GM18507 (cell line): Measurements from ENCODE around the gene MMP28.
"Not testable (repeated sequence)": the region's sequence is repeated elsewhere in the genome, so short reads cannot be mapped to it uniquely, and the experiment has no call there.

ENCODE experiments used
- DNase-seq: peaks from one replicate; pipeline ENCODE4 v3.0.0; 2011; ENCODE audit warnings: low read depth; ENCODE audit not compliant: insufficient read length; ENCODE audit errors: extremely low spot score
- FAIRE-seq: peaks from 2 replicates; lab custom pipeline; 2011; peaks lifted over from hg19 to GRCh38; lab: Jason Lieb, UNC

MMP28 gene

DNA sequence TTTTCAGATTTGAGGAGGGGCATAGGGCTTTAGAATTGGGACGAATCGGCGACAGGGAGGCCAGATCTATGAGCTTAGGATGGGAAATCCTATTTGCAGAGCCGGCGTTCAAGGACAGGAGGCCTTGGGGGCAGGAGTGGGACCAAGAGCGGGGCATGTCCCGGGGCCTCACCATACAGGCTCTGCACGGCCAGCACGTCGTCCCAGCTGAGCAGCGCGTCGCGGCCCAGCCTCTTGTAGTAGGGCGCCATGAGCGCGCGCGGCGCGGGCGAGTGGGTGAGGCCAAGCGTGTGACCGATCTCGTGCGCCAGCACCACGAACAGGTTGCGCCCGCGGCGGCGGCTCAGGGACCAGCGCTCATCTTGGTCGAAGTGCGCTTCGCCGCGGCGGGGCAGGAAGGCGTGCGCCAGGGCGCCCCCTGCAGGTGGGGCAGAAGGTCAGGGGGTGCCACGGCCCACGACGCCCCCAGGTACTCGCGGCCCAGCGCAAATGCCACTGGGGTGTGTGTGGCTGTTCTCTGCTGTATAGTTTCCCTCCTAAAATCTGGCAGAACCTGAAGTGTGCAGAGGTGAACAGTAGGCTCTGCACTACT is 25.4 kb downstream of the MMP28 start:
- DNase-seq (no peak), FAIRE-seq (no peak)

DNA sequence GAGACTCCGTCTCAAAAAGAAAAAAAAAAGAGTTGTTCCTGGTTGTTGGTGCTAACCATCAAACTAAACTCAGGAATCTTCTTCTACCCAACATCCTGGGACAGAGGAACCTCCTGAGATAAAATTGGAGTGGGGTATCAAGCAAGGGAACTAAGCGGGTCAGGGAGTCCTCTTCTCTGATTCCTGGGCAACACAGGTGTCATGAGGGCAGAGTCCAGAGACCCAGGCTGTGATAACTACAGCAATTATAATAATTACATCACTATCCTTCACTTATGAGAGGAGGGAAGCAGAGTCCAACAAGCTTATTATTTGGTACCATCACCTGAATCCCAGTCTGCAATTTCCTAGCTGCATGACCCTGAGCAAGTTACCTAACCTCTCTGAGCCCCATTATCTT is 26.6 kb downstream of the MMP28 start:
- FAIRE-seq: no peak
- no peak for DNase-seq

DNA sequence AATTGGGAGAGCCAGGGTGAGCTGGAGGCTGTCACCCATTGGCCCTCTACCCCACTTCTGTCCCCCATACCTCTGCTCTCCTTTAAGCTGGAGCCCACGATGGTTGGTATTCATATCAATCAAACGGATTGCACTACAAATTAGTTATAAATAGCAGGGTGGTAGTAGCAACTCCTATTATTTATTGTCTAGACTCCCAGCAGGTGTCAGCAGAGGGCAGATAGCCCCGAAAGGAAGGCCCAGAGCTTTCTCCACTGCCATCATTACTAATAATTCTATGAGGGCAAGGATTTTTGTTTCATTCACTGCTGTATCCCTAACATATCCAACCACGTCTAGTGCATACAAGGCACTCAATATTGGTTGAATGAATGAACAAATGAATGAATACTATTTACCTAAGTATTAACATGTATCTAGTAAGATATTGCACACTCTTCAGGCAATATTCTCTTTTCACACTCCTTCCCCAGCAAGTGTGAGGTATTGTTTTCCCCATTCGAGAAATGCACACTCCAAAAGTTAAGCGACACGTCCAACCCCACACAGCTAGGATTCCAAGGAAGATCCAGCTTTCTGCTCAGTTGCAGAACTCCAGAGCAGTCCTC is 28.4 kb downstream of the MMP28 start:
- FAIRE-seq: no peak
- DNase-seq: peak; percentile 18

DNA sequence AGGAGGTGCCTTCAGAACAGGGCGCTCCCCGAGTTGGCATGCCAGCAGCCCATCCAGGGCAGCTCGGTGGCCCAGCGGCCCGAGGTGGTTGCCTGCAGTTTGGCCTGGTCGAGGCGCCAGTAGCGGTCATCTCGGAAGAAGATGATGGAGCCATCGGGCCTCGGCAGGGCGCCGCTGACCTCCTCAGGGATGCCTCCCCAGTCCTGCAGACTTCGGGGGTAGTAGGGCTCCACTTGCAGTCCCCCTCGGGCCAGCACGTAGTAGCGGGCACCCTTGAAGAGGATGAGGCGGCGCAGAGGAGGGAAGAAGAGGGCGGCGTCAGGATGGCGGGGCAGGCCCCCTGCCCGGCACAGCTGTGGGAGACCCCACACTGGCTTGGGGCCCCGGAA is 29.0 kb downstream of the MMP28 start:
- DNase-seq (no peak), FAIRE-seq (no peak)

DNA sequence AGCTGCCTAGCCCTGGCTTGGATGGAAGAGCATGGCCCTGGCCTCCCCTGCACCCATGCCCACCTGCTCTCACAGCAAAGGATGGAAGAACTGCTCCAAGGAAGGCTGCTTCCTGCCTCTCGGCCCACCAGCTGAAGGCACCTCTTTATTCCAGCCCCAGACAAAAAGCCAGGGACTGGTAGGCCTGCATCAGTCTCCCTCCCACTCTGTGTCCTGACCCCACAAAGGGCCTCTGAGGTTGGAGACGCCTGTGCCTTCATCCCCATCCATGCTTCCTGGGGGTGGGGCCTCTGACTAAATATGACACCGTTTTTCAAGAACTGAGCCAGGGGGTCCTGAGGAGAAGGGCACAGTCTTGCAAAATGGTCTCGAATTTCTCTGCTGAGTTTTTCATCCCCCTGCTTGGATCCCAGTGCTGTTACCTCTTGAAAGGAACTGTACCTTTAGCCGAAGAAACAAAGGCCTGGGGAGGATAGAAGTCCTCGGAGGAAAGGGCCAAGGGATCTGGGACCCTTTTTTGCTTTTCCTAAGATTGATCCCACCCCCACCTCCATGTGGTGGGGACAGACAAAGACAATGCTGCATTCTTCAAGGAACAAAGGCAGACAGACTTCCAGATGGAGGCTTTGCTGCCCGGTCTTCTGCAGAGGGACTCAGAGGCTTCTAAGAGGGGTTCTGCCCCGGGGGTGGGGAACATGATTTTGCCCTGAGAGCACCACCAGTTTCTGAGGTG is 29.5 kb downstream of the MMP28 start:
- FAIRE-seq: no peak
- DNase-seq: no peak

DNA sequence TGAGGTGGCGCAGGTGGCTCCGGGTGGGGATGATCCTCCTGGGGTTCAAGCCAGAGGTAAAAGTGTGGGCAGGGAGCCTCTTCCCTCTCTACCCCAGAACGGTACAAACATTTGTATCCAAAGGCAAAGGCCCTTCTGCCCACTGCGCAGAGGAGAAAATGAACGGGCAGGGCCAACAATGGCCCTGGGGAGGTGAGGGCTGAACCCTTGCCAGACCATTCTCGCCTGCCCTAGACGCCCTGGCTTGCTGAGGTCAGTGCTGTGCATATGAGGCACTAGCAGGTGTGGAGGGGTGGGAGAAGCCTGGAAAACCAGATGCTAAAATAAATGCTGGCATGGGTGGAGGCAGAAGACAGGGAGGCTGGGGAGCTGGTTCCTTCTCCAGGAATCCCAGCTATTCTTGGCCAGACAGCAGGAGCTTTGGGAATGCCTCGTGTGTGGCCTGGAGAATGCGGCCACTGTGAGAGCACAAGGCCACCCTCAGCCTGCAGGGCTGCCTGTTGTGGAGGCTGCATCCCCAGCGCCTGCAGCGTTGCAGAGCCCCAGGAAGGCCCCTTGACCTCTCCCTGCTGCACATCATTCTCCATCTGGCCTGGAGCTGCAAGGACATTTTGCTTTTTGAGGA is 30.2 kb downstream of the MMP28 start:
- DNase-seq (no peak), FAIRE-seq (no peak)

DNA sequence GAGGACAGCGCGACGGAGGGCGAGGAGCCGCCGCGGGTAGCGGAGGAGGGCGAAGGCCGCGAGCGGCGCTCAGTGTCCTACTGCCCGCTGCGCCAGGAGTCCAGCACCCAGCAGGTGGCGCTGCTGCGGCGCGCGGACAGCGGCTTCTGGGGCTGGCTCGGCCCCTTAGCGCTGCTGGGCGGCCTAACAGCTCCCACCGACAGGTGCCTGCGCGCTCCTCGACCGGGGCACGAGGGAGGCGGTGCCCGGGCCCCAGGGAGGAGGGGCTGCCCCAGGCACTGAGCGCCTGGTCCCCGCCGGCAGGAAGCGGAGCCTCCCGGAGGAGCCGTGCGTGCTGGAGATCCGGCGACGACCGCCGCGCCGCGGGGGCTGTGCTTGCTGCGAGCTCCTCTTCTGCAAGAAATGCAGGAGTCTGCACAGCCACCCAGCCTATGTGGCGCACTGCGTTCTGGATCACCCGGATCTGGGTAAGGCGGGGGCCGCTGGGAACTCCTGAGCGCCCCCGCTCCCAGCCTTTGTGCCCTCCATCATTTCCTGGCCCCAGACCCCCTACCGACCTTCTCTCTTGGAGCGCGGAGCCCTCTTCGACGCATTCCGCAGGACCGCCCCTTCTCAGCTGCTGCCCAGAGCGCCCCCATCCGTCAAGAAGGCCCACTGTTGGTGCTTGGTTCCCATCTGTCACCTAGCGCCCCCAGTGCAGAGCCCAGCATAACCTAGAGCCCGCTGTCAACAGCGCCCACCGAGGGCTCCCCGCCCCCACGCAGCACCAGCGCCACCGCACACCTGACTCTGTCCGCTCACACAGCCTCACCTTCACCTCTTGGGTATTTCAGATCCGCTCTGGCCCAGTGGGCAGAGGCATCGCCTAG is 31.1 kb downstream of the MMP28 start:
- FAIRE-seq (no peak), DNase-seq (peak; percentile 91)

DNA sequence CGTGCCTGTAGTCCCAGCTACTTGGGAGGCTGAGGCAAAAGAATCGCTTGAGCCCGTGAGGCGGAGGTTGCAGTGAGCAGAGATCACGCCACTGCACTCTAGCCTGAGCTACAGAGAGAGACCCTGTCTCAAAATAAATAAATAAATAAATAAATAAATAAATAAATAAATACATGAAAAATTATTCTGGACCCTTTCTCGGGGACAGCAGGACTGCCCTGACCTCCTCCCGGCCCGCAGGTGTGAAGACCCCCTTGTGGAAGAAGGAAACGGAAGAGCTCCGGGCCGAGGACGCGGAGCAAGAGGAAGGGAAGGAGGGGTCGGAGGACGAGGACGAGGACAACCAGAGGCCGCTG is 31.7 kb downstream of the MMP28 start:
- DNase-seq (no peak), FAIRE-seq (no peak)

DNA sequence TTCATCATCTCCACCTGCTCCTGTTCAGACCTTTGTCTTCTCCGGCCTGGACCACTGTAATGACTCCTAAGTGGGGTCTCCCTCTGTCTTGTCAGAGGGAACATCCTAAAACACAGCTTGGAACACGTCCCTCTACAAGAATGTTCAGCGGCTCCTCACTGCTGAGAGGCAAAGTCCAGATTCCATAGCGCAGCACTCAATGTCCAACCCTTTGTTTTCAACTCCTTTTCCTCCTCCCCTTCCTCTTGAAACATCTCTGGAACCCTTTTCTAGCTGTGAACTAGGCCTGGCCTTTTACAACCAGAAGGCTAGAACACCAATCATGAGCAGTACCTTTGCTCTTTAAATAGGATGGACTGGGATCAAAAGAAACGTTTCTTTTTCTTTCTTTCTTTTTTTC is 33.8 kb downstream of the MMP28 start:
- no peak for FAIRE-seq
- no peak for DNase-seq

DNA sequence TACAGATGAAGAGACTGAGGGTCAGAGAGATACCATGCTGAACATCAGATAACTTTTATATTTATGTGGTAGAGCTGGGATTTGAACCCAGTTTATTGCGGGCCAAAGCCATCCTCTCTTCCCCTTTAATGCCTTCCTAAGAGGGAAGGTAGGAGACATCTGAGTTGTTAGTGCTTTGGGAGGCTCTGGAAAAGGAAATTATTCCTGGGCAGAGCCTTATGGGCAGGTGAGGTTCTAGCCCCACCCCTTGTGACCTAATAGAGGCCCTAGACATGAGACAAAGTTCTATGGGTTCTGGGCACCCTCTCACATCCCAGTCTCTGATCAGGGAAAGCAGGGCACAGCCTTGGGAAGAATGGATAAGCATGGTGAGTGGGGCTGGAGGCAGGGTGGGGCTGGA is 34.9 kb downstream of the MMP28 start, which contains the start of gene C17orf50:
C17orf50 (plus strand) TSS at position 301 of the 400 bp plus-strand sequence; CDS start at position 356, 55 bp downstream.
- FAIRE-seq: no peak
- DNase-seq: no peak

DNA sequence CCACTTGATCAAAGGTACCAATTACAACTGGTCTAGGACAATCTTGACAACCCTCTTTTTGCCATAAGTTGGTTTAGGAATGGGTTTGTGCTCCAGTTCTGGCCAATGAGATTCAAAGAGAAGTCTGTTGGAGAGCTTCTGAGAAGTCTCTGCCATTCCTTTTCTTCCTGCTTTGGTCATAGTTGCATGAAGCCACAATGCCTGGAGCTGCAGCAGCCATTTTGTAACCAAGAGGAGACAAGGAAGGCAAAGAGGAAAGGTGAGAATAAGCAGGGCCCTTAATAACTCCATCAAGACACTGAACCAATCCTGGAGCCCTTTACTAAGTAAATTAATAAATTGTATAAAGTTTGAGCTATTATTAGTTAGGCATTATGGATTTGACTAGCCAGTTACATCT is 38.2 kb downstream of the MMP28 start:
- FAIRE-seq (no peak), DNase-seq (no peak)

DNA sequence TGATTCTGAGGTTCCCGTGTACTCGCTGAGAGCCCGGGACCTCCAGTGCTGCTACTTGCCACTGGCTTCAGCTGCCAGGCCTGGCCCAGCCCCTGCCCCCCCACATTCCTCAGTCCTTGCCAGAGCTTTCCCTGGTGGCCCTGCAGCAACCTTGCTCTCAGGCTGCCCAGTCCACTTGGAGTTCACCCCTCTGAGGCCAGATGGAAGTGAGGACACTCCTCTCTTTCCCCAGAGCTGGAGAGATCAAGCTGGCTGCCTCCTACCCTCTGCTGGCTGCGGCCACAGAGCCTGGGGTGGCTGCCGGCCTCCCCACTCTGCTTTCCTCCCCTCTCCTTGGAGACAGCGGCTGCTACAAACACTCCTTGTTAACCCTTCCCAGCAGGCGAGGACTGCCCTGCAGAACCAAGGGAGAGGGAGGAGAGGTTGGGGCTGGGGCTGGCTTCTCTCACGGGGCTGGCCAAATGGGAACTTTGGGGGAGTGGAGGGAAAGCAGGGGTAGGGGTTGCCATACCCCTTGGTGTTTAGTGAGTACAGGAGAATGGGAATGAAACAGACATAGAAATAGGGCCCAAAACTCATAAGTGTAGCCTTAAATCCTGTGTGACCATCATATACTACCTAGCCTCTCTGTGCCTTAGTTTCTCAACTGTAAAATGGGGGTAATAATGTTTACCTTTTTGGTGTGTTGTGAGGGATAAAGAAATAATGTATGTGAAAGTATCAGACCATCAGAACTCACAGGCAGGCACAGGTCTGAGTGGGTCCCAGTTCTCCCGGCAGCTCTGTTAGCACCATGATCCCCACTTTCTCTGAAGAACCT is 42.3 kb downstream of the MMP28 start, which contains the start of gene GAS2L2:
GAS2L2 (minus strand) TSS at position 295 of the 820 bp plus-strand sequence. CDS start 389 bp downstream, outside the sequence.
- no peak for FAIRE-seq

DNA sequence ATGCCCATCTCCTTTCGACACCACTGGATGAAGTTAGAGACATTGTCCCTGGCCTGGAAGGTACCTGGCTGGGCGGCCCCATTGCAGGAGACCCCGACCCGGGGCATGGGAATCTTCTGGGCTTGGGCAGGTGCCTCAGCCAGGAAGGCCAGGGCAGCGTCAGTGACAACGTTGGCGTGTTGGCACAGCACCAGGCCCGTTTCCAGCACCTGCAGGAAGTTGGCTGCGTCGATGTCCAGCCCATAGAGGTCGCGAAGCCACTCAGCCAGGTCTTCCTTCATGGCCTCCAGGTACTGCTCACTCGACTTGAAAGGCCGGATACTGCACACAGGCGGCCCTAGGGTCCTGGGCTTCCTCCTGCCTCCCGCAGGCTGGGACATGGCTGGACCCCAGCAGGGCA is 43.0 kb downstream of the MMP28 start:
- FAIRE-seq (no peak), DNase-seq (no peak)

More for the DNA sequence above, 42.3 kb downstream of the MMP28 start, which contains the start of gene GAS2L2:
- no peak for DNase-seq

DNA sequence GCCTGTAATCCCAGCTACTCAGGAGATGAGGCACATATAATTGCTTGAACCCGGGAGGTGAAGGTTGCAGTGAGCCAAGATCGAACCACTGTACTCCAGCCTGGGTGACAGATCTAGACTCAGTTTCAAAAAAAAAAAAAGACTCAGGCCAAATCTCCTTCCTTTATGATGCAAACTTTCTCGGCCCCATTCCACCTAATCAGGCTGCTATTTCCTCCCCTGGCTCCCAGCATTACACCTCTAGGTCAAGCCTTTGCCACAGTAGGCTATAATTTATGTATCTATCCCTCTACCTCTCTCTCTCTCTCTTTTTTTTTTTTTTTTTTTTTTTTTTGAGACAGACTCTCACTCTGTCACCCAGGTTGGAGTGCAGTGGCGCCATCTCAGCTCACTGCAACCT is 43.9 kb downstream of the MMP28 start:
- DNase-seq, FAIRE-seq: not testable (repeated sequence)

DNA sequence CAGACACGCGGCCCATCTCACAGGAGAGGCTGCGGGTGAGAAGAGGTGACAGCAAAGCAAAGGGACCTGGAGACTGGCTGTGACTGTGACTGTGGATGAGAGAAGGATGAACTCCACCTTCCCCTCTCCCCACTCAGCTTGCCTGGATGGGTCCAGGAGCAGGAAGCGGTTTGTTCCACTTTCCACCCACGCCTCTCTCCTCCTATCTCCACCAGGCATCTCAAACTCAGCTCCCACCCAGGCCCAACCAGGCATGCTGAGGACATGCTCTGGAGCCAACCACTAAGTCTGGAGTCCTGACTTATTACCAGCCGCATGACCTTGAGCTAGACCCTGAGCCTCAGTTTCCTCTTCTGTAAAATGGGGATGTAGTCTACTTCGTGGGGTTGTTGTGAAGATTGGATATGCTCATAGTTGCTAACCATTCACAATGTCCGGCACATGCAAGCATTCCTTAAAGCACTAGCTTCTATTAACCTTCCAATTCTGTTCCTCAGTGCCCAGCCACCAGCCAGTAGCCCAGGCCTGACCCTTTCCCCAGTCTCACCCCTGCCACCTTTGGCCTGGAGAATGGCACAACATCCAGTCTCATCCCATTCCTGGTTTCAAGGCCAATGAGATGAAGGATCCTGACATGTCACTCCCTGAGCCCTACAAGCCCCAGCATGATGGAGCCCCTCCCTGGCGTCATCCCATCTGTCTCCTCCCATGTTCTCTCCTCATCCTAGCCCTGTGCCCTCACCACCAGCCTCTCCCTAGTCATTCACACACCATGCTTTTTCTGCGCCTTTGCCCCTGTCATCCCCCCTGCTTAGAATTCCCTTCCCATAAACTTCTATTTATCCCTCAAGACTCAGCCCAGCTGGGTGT is 44.7 kb downstream of the MMP28 start:
- DNase-seq (no peak), FAIRE-seq (no peak)

DNA sequence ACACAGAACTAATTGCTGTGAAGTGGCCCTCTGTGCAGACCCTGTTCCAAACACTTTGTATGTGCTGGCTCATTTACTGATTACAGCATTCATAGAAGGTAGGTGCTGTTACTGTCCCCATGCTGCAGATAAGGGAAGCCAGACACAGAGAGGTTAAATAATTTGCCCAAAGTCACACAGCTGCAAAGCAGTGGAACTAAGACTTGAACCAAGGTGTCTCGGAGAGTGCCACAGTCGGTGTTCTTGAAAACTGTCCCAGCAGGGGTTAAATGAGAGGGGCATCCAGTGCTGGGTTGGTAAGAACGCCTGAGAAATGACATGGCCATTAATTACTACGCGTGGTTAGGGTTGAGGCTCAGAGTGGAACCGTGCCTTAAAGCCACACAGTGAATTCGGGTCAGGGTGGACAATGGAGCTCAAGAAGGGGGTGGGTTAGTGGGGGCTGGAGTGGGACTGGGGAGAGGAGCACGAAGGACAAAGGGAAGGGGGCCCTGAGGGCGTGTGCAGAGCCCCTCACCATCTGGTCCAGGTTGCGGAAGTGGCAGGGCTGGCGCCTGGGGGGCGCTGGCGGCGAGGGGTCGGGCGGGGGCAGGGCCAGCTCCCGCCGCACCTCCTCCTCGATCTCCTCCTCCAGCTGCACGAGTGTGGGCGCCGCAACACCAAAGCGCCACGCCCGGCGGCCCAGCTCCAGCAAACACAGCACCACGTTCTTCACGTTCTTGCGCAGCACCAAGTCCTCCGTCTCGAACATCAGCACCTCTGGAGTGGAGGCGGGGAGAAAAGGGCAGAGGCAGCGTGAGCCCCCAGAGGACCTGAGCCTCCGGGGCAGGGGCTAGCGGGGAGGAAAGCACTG is 45.7 kb downstream of the MMP28 start:
- no peak for DNase-seq
- no peak for FAIRE-seq

DNA sequence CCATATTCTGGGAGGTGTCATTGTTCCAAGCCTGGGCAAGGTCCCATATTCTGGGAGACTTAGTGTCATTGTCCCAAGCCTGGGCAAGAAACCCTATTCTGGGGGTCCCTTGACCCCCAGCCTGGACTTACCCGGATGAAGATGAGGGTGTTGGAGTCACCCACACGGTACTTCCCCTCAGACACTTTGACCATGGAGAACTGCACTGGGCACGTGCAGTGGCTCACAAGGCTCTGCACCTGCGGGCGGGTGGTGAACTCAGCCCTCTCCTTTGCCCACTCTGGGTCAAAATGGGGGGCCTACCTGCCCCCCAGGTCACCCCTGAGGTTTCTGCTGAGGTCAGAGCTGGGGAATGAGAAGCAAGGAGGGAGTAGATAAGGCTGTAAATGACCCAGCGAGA is 46.5 kb downstream of the MMP28 start:
- no peak for FAIRE-seq

More for the DNA sequence above, 46.5 kb downstream of the MMP28 start:
- no peak for DNase-seq
